Parathyroid adenoma (tissue), 2 donors: ENCODE data around the gene SERPINB10.

Experiments
- H2AFZ ChIP-seq: fragments of 300-600 bp; sonication (generic); one replicate; pipeline ENCODE4 v1.7.0; 2017; ENCODE audit warnings: antibody characterized with exemption, mild to moderate bottlenecking
- H3K27ac ChIP-seq: fragments of 300-600 bp; sonication (generic); one replicate; pipeline ENCODE4 v1.7.0; 2017
- H3K27me3 ChIP-seq: fragments of 300-600 bp; sonication (generic); one replicate; pipeline ENCODE4 v1.7.0; 2017; ENCODE audit warnings: low read length; ENCODE audit not compliant: control insufficient read depth, insufficient read depth
- H3K36me3 ChIP-seq: fragments of 300-600 bp; sonication (generic); one replicate; pipeline ENCODE4 v1.7.0; 2017; ENCODE audit warnings: low read length; ENCODE audit not compliant: control insufficient read depth, insufficient read depth
- H3K4me1 ChIP-seq: fragments of 300-600 bp; sonication (generic); one replicate; pipeline ENCODE4 v1.7.0; 2017; ENCODE audit warnings: control low read depth
- H3K4me2 ChIP-seq: fragments of 300-600 bp; sonication (generic); one replicate; pipeline ENCODE4 v1.7.0; 2017; ENCODE audit warnings: low read length
- H3K4me3 ChIP-seq: fragments of 300-600 bp; sonication (generic); one replicate; pipeline ENCODE4 v1.7.0; 2017; ENCODE audit warnings: low read depth, low read length
- H3K79me2 ChIP-seq: fragments of 300-600 bp; sonication (generic); one replicate; pipeline ENCODE4 v1.7.0; 2017; ENCODE audit warnings: control low read depth
- H3K9ac ChIP-seq: fragments of 300-600 bp; sonication (generic); one replicate; pipeline ENCODE4 v1.7.0; 2017; ENCODE audit warnings: mild to moderate bottlenecking
- H3K9me3 ChIP-seq: fragments of 300-600 bp; sonication (generic); one replicate; pipeline ENCODE4 v1.7.0; 2017; ENCODE audit warnings: low read length; ENCODE audit not compliant: control insufficient read depth
- CTCF ChIP-seq: fragments of 300-600 bp; sonication (generic); IDR thresholded peaks from one replicate; pipeline ENCODE4 v1.7.0; 2017; ENCODE audit warnings: antibody characterized with exemption, mild to moderate bottlenecking
- donor health status: primary hyperparathyroidism.

SERPINB10 gene

GRCh38 chr18:63949068-63949737 is 41.4 kb downstream of the SERPINB10 start, which contains the start of gene HMSD:
Gene HMSD, plus strand, starts transcription at chr18:63949301. Its CDS starts 4,155 bp downstream, at chr18:63953456.
- Histone ChIP-seq H3K36me3 (no peaks in the 10 kb centered on the region), H3K27ac (no peak within 1 kb of the TSS), H3K4me2 (peak within 1 kb of the TSS; percentile 71), H3K4me1 (no peaks in the 10 kb centered on the region), H3K4me3 (no peak within 1 kb of the TSS), H3K27me3 (no peaks in the 10 kb centered on the region), H3K9ac (no peak within 1 kb of the TSS), H3K79me2 (no peaks in the 10 kb centered on the region), H2AFZ (peak within 1 kb of the TSS; percentile 82), H3K9me3 (no peaks in the 10 kb centered on the region)
- peak; percentile 14 for TF ChIP-seq CTCF

- Histone ChIP-seq H3K79me2 (no peaks in the 10 kb centered on the region), H3K4me1 (no peaks in the 10 kb centered on the region), H3K9me3 (no peaks in the 10 kb centered on the region), H3K27ac (no peak overlapping the region), H3K36me3 (no peaks in the 10 kb centered on the region), H3K9ac (no peak overlapping the region), H3K4me3 (no peak overlapping the region), H3K4me2 (no peak overlapping the region), H2AFZ (no peak overlapping the region), H3K27me3 (no peaks in the 10 kb centered on the region)
- no peak for TF ChIP-seq CTCF
Measured at GRCh38 chr18:63951302-63951705, 43.5 kb downstream of the SERPINB10 start.

GRCh38 chr18:63953811-63954210 is 46.1 kb downstream of the SERPINB10 start:
- Histone ChIP-seq H3K4me1 (no peaks in the 10 kb centered on the region), H3K27ac (no peak overlapping the region), H3K36me3 (no peaks in the 10 kb centered on the region), H2AFZ (no peak overlapping the region), H3K79me2 (no peaks in the 10 kb centered on the region), H3K4me3 (no peak overlapping the region), H3K9me3 (no peaks in the 10 kb centered on the region), H3K4me2 (no peak overlapping the region), H3K27me3 (no peaks in the 10 kb centered on the region), H3K9ac (no peak overlapping the region)
- TF ChIP-seq CTCF: no peak

- no peaks in the 10 kb centered on the region for H3K9me3 ChIP-seq
- no peaks in the 10 kb centered on the region for H3K4me1 ChIP-seq
- H3K27ac ChIP-seq: no peak overlapping the region
- no peak overlapping the region for H3K4me3 ChIP-seq
- no peaks in the 10 kb centered on the region for H3K36me3 ChIP-seq
- no peak overlapping the region for H3K4me2 ChIP-seq
- H3K79me2 ChIP-seq: no peaks in the 10 kb centered on the region
- TF ChIP-seq CTCF: no peak
- no peak overlapping the region for H3K9ac ChIP-seq
- H2AFZ ChIP-seq: no peak overlapping the region
- H3K27me3 ChIP-seq: no peaks in the 10 kb centered on the region
Measured at GRCh38 chr18:63956755-63957154, 49.0 kb downstream of the SERPINB10 start.

- H3K4me1 ChIP-seq: no peaks in the 10 kb centered on the region
- H3K36me3 ChIP-seq: no peaks in the 10 kb centered on the region
- no peaks in the 10 kb centered on the region for H3K27me3 ChIP-seq
- no peak for TF ChIP-seq CTCF
- no peak overlapping the region for H3K9ac ChIP-seq
- no peak overlapping the region for H3K4me3 ChIP-seq
- H3K27ac ChIP-seq: no peak overlapping the region
- no peak overlapping the region for H3K4me2 ChIP-seq
- no peak overlapping the region for H2AFZ ChIP-seq
- H3K9me3 ChIP-seq: no peaks in the 10 kb centered on the region
- no peaks in the 10 kb centered on the region for H3K79me2 ChIP-seq
Measured at GRCh38 chr18:63960891-63961290, 53.1 kb downstream of the SERPINB10 start.
